Erythroblast (primary cell): ENCODE data around the gene VNN1.

Source experiments
- GATA1 ChIP-seq: IDR thresholded peaks from 2 replicates; pipeline ENCODE4 v1.6.1; 2011; ENCODE audit warnings: low read depth, mild to moderate bottlenecking, control low read depth, low read length, moderate library complexity
- POLR2A ChIP-seq: IDR thresholded peaks from 2 replicates; pipeline ENCODE4 v1.6.1; 2011; ENCODE audit warnings: mild to moderate bottlenecking, low read length

DNA sequence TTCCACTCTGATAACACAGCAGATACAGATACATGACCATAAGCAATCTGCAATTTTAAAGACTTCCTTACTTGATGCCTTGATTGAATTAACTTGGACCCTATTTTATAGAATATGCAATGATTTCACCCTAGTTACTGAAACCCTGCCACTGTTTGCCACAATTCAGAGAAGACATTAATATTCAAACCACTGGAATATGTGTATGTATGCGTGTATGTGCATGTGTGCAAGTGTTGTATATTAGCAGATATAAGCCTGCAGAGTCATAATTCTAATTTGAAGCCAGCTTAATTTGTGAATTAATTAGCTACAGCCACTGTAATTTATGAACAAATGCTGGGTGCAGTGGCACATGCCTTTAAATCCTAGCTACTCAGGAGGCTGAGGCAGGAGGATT lies 34.6 kb upstream of the VNN1 start:
- TF ChIP-seq POLR2A (no peak), GATA1 (no peak)
